GM18867 (cell line): ENCODE results near the gene PTPRM.

Experiments
- ATAC-seq: cut with Tn5 transposase; IDR thresholded peaks from one replicate; pipeline ENCODE4 v1.9.1; 2021; ENCODE audit warnings: mild to moderate bottlenecking, moderate library complexity; ENCODE audit not compliant: unreplicated experiment

PTPRM gene

GRCh38 chr18:7663366-7664312 lies 96.5 kb downstream of the PTPRM start:
- ATAC-seq, result no peak

DNA sequence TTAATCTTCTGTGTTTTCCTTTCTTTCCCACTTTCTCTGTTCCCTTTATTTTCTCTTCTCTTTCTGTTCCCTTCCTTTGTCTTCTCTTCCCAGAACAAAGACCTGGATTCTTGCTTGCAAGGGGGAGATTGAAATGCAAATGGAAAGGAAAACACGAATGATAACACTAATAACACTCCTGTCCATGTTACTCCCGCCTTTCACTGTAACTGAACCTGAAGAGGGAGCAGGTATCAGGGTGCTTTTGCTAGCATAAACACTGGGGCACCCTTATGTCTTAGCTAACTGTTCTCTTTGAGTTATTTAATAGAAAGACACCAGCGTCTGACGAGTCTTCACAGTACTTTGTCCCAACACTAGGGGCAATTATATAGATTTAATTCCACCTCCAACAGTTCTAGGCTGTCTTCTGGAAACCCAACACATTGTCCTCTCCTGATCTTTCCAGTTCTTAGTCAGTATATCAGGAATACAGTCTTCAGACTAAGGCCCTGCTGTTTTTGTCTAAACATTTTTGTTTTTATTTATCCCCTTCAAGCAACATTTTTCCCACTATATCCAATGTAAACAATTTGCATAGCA lies 99.2 kb downstream of the PTPRM start:
- no peak for ATAC-seq

GRCh38 chr18:7668392-7668791 lies 101.3 kb downstream of the PTPRM start:
- ATAC-seq, result no peak

- no peak for ATAC-seq
Observed at GRCh38 chr18:7669361-7669760, 102.2 kb downstream of the PTPRM start.

DNA sequence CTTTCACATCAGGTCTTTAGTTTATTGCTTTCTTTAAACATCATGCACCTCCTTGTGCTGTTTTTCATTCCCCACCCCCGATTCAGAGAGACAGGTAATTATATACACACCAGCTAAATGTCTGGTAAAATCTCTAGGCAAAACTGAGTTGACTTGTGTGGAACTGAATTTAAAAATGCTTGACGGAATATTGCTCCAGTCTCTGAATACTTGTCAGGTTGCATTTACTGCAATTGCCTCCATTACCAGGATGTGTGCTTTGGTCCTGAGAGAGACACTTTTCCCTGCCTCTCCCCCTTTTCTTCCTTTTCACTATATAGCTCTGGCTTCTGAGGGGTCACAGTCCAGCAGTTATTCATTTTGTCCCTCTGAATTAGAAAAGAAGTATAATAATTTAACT lies 104.0 kb downstream of the PTPRM start:
- ATAC-seq, result no peak

DNA sequence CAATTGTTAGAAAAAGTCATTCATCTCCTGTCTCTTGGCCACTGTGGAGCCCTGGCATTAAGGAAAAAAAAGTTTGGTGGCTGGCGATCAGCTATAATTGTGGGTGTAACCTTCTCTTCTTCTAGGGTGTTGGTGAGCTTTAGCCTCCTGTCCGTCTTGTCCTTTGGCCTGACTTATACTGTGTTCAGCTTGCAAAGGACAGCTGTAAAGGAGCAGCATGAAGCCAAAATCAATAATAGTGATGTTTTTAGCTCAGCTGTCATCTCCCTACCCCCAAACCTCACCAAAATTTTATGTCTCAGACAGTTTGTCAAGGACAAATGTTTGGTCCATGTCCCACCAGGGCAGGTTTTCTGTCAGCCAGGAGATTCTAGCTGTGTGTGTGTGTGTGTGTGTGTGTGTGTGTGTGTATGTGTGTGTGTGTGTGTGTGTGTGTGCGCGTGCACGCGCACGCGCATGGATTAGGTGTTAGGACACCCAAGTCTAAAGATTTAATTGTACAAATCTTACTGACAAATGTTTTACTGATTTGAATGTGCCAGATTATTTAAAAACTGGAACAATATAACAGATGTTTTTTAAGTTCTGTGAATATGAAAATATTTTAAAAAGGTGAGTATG lies 109.2 kb downstream of the PTPRM start:
- ATAC-seq, result no peak

- ATAC-seq, result no peak
Observed at GRCh38 chr18:7677001-7677400, 109.9 kb downstream of the PTPRM start.

GRCh38 chr18:7677424-7677823 lies 110.3 kb downstream of the PTPRM start:
- no peak for ATAC-seq

DNA sequence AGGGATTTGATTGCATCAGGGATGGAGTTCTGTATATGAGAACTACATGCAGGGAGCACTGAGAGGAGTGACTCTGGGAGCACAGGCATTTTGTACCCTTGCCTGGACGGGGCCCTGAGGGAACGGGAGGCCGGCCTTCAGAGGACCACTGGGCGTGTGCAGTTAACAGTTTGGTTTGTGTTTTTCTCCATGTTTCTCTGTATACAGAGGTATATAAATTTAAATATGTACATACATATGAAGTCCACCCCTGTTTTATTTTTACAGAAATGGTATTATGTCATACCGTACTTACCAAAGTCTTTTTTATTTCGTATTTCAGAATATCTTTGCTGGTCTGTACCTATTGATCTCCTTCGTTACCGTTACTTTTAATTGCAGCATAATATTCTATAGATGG lies 111.3 kb downstream of the PTPRM start:
- no peak for ATAC-seq

GRCh38 chr18:7678801-7679200 lies 111.7 kb downstream of the PTPRM start:
- ATAC-seq, result no peak

DNA sequence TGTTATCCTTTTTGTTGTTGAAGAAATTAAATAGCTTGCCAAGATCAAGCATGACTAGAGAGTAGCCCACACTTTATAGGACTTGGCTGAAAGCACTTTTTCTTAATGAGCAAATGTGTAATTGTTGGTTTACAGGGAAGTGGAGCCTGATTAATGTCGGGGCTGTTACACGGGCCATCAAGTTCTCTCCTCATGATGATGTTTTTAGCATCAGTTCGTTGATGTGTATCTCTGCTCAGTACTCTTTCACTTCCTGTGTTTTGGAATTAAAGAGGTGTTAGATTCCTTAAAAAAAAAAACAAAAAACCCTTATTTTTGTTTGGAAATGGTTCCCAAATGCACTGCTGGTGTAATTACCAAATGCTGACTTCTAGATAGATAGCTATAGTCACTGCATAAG lies 114.2 kb downstream of the PTPRM start:
- ATAC-seq, result no peak

DNA sequence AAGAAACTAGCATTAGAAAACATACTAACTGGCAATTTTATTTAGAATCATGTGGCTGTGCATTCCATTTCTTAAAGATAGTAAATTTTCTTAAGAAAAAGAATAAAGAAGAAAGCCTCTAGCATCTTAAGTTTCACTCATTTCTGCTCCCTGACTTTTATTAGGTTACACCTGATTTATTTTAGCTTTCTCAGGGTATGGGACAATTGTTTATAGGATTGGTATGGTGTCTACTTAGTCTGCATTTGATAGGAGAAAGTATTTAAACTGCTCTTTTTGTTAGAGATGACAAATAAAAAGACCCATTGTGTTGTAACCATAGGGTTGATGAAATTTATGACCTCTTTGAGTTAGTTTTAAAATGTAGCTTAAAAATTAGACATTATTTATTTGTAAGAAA lies 115.2 kb downstream of the PTPRM start:
- ATAC-seq, result no peak

- no peak for ATAC-seq
Observed at GRCh38 chr18:7683753-7684152, 116.6 kb downstream of the PTPRM start.

DNA sequence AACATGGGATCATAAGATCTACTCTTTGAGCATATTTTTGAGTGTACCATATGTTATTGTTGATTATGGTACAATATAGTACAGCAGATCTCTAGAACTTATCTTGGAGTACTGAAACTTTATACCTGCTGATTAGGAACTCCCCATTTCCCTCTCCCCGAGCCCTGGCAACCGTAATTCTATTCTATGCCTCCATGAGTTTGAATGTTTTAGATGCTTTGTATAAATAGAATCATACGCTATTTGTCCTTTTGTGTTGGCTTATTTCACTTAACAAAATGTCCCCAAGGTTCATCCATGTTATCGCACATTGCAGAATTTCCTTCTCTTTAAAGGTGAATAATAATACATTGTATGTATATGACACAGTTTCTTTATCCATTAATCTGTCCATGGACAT lies 117.2 kb downstream of the PTPRM start:
- ATAC-seq, result no peak

DNA sequence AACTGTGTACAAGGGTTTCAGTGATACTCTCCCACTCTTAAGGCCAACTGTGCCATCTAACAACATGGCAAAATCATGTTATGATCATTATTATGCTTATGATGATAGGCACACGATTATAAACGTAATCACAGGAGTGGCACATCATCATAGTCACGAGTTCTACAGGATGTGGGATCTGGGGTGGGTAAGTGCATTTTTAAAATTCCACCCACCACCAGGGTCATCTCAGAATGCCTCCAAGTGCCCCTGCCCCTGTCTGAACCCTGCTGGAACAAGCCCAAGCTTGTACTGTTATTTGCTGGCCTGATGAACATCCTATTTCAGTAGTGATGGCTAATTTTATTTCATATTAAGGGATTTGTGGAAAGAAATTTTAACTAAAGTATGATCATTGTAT lies 117.8 kb downstream of the PTPRM start:
- no peak for ATAC-seq

DNA sequence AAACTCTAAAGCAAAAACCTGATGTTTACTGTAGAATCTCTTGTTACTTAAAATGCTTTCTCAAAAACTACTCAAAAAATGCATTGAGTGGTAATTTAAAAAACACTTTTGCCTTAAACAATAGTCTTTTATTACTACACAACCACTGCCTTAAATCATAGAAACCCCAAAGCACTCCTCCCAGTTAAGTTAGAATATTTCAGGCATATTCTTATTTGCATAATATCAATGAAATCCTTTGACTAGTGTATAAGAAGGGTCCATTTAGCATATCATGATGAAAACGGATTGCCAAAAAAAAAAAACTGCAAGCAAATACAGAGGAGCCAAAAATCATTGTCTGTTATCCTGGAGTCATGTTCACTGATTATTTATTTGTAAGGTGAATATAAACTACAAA lies 119.2 kb downstream of the PTPRM start:
- no peak for ATAC-seq

DNA sequence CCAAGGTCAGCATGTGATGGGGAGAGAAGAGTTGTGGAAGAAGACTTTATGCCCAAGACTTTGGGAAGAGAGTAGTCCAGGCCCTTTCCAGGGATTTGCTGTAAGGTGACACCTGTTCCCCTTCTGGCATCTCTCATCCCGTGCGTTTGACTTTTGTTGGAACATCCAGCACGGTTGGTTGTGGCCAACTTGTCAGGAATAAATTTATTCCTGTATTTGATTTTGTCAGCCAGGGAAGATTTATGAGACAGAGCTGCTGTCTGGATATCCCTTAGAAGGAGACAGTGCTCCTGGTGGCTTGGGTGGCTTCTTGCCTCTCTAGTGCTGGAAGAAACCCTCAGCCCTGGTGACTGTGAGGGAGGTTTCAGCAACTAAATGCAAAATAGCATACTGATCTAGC lies 121.5 kb downstream of the PTPRM start:
- no peak for ATAC-seq

GRCh38 chr18:7691206-7691605 lies 124.1 kb downstream of the PTPRM start:
- no peak for ATAC-seq

DNA sequence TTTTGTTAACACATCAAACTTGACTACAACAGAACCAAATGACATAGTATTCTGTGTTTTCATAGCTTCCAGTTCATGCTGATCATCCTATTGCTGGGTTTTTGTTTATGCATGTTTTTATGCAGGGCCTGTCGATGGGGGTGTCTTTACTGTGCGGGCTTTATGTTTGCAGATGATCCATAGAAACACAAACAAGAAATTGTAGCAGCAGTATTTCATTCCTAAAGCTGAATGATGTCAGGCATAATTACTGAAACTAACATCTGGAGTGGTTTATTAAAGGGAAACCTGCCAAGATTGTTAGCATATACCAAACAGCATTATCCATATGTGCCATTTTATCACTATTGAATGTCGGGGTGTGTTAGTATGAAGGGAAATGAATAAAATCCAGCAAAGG lies 129.7 kb downstream of the PTPRM start:
- ATAC-seq, result no peak

- no peak for ATAC-seq
Observed at GRCh38 chr18:7697306-7697705, 130.2 kb downstream of the PTPRM start.

- peak; percentile 52 for ATAC-seq
Observed at GRCh38 chr18:7711495-7711894, 144.4 kb downstream of the PTPRM start.

GRCh38 chr18:7720395-7720794 lies 153.3 kb downstream of the PTPRM start:
- ATAC-seq, result no peak
